Stomach (tissue), 9 donors: ENCODE data around the gene CTTNBP2. TPM values are rescaled to one million over a fixed set of nuclear protein-coding genes. Genes with fewer than 3 reads are reported as not detected.
A peak's percentile ranks its signal among the peaks of the same experiment; 100 is the strongest.
"Not testable (repeated sequence)": the region's sequence is repeated elsewhere in the genome, so short reads cannot be mapped to it uniquely, and the experiment has no call there.

ENCODE experiments used
- DNase-seq, 2 donors: peaks; one replicate each; pipeline versions ENCODE4 v3.0.0 to v3.0.0-alpha.2; 2013 to 2019
- H3K27ac ChIP-seq, 5 donors: fragments of 200-600 bp in 4 of 5; sonication (generic) in 4 of 5; one replicate each; pipeline ENCODE4 v1.5.1; 2013 to 2019; ENCODE audit warnings: mild to moderate bottlenecking in 1 of 5, moderate library complexity in 1 of 5
- H3K27me3 ChIP-seq, 3 donors: fragments of 200-600 bp; sonication (generic); one replicate each; pipeline ENCODE4 v1.5.1; 2017 to 2019; ENCODE audit warnings: mixed run types in 1 of 3
- H3K36me3 ChIP-seq, 4 donors: fragments of 200-600 bp; sonication (generic); 1 replicate in 3 of 4; 2 replicates in 1 of 4; pipeline ENCODE4 v1.5.1; 2016 to 2019
- H3K4me1 ChIP-seq, 4 donors: fragments of 200-600 bp; sonication (generic); one replicate each; pipeline ENCODE4 v1.5.1; 2016 to 2019
- H3K4me3 ChIP-seq, 4 donors: fragments of 200-600 bp; sonication (generic) in 3 of 4; one replicate each; pipeline ENCODE4 v1.5.1; 2016 to 2019; ENCODE audit warnings: mild to moderate bottlenecking in 1 of 4
- H3K9me3 ChIP-seq, 4 donors: fragments of 200-600 bp; sonication (generic); one replicate each; pipeline ENCODE4 v1.5.1; 2016 to 2019
- EP300 ChIP-seq: sonication (generic); formaldehyde crosslinking; IDR thresholded peaks from one replicate; pipeline ENCODE4 v1.6.1; 2017; ENCODE audit warnings: antibody characterized with exemption
- POLR2A ChIP-seq, 4 donors: fragments of 450-650 bp; IDR thresholded peaks; one replicate each; pipeline ENCODE4 v1.6.1; 2016; ENCODE audit warnings: antibody characterized with exemption in 4 of 4, control low read depth in 2 of 4, mild to moderate bottlenecking in 1 of 4, moderate library complexity in 1 of 4
- POLR2AphosphoS5 ChIP-seq, 3 donors: sonication (generic); formaldehyde crosslinking; IDR thresholded peaks; one replicate each; pipeline ENCODE4 v1.6.1; 2016; ENCODE audit warnings: antibody characterized with exemption in 3 of 3
- WGBS, 5 donors: extraction: QIAGEN DNeasy Blood & Tissue Kit in 3 of 5; methylation state at CpG; one replicate each; pipeline versions ENCODE4 v1.1.5 to v1.1.7; 2013 to 2018; 5-methylcytosine and 5-hydroxymethylcytosine counted together
- intact Hi-C: fragments of 100-400 bp; cut with DNase I; formaldehyde crosslinking; loops from one replicate; pipeline ENCODE4 v1.15.1; 2023; ENCODE audit warnings: low total_unique reads
- polyA plus RNA-seq, 3 donors: library from polyadenylated mRNA; stranded (reverse); fragments of 200-250 nt; gene quantifications; one replicate each; pipeline ENCODE4 v1.2.3, GENCODE V29; 2013
- total RNA-seq, 5 donors: library from RNA; depleted of rRNA; stranded (reverse); fragments of >200 nt; gene quantifications; one replicate each; pipeline versions ENCODE4 v1.1.0 to v1.2.3, GENCODE V29; 2014 to 2016
- TF ChIP-seq, protein P1 (sequence below), 7 experiments: fragments of 450-650 bp in 4 of 7; fragments of 200-600 bp in 3 of 7; sonication (generic) in 3 of 7; IDR thresholded peaks; one replicate each; pipeline ENCODE4 v1.5.1; 2016 to 2019; ENCODE audit warnings: antibody characterized with exemption in 7 of 7, control low read depth in 2 of 7, mild to moderate bottlenecking in 1 of 7
- donor health status: healthy with polysubstance abuse.
- donor health status: Bipolar disorder and iron deficiency.
- donor health status: healthy.

CTTNBP2 gene
- total and polyA plus RNA-seq, 8 donors, result 0.62 to 56.4 (median 5.6) TPM

DNA sequence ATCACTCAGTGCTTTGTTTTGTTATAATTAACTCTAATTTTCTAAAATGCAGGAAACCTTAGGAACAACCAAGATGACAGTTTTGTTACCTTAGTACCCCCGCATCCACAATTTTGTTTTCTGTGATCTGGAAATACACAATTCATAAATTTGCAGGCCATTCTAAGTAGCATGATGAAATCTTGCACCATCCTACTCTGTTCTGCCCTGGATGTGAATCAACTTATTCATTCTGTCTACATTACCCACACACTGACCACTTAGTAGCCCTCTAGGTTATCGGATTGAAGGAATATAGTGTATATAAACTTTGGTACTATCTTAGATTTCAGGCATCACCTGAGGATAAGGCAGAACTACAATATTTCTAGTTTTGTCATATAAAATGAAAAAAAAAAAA, 155.9 kb downstream of the CTTNBP2 start:
- Histone ChIP-seq H3K27me3 (no peaks in the 10 kb centered on the region), H3K4me3 (no peak overlapping the region), H3K27ac (no peak overlapping the region), H3K4me1 (peaks cover 0 to 7% (median 2%) of the 10 kb centered on the region in 4 donors), H3K9me3 (no peaks in the 10 kb centered on the region), H3K36me3 (peaks cover 0 to 10% (median 0%) of the 10 kb centered on the region in 4 donors)
- intact Hi-C loops, result no loop called here
- TF ChIP-seq EP300 (no peak), POLR2AphosphoS5 (IDR thresholded peaks at IDR 0.05) (no peak), POLR2A (IDR thresholded peaks at IDR 0.05) (no peak)
- TF ChIP-seq, protein P1, sequence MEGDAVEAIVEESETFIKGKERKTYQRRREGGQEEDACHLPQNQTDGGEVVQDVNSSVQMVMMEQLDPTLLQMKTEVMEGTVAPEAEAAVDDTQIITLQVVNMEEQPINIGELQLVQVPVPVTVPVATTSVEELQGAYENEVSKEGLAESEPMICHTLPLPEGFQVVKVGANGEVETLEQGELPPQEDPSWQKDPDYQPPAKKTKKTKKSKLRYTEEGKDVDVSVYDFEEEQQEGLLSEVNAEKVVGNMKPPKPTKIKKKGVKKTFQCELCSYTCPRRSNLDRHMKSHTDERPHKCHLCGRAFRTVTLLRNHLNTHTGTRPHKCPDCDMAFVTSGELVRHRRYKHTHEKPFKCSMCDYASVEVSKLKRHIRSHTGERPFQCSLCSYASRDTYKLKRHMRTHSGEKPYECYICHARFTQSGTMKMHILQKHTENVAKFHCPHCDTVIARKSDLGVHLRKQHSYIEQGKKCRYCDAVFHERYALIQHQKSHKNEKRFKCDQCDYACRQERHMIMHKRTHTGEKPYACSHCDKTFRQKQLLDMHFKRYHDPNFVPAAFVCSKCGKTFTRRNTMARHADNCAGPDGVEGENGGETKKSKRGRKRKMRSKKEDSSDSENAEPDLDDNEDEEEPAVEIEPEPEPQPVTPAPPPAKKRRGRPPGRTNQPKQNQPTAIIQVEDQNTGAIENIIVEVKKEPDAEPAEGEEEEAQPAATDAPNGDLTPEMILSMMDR (IDR thresholded peaks at IDR 0.05), result no peak
- DNase-seq, result no peak
- 80 to 86% (median 82%) methylated on average over 2 of the region's 2 CpGs for WGBS, 5 donors

DNA sequence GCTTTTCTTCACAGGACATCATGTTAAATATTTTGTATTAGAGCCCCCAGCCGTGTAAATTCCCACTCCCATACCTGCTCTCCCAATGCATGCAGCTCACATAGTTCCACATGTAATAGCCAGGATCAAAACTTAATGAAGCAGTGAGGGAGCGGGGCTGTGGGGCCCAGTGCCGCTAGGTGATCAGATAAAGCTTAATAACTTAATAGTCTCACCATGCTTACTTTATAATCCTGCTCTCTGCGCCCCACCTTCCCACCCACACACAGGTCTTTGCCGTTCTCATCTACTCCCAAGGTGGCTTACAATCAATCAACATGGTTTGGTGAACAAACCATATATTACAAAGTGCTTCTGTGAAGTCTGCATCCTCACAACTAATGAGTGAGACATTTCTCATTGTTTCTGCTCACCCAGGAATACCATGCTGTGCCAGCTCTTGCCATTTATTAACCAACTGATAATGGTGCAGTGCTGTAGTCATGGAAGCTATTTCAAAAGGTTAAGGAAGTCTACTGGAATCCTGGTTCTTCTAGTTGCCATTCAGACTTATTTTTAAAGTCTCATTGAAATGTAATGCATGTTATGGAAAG, 156.4 kb downstream of the CTTNBP2 start:
- Histone ChIP-seq H3K4me3 (no peak overlapping the region), H3K27me3 (no peaks in the 10 kb centered on the region), H3K27ac (no peak overlapping the region), H3K36me3 (peaks cover 0 to 10% (median 0%) of the 10 kb centered on the region in 4 donors), H3K4me1 (peaks cover 0 to 7% (median 2%) of the 10 kb centered on the region in 4 donors), H3K9me3 (no peaks in the 10 kb centered on the region)
- no peak for TF ChIP-seq EP300
- TF ChIP-seq POLR2AphosphoS5 (IDR thresholded peaks at IDR 0.05), result peak in 1 of 3 donors; percentile 18
- DNase-seq, result peak; percentile 39 to 58
- intact Hi-C loops, result no loop called here
- WGBS, 5 donors, result 29 to 59% (median 48%) methylated on average over 4 to 5 of the region's 5 CpGs

DNA sequence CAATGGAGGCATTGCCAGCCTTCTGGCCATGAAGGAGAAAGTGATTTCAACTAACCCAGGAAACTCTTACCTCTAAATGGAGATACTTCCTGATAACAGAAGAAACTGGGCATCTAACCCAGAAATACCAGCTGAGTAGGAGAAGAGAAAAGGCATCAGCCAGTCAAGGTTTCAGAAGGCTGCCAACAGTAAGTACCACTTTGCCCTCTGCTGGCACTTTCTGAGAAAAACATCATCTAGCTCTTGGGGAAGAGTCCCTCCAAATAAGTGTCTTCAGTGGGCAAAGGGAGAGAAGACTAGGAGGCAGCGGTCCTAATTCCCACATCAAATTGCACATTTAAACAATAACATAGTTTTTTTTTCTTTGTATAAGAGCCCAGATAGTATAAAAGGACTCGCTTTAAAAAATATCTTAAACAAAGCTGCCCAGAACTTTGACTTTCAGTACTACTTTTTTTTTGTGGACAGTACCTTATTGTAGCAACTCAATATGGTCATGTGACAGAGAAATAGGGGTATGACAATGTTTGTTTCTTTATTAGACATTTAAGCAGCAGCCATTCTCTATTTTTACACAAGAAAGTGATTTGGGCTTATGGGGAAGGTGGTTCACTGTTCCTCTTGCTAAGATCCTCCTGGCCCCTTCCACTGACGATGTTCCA, 157.3 kb downstream of the CTTNBP2 start:
- Histone ChIP-seq H3K27me3 (no peaks in the 10 kb centered on the region), H3K4me1 (peaks cover 0 to 7% (median 2%) of the 10 kb centered on the region in 4 donors), H3K27ac (no peak overlapping the region), H3K4me3 (no peak overlapping the region), H3K36me3 (peaks cover 0 to 10% (median 0%) of the 10 kb centered on the region in 4 donors), H3K9me3 (no peaks in the 10 kb centered on the region)
- WGBS, 5 donors, result 37 to 56% (median 48%) methylated on average over 3 of the region's 3 CpGs
- DNase-seq, result peak in 1 of 2 donors; percentile 83
- intact Hi-C loops, result no loop called here
- TF ChIP-seq POLR2A (IDR thresholded peaks at IDR 0.05) (no peak), EP300 (no peak), POLR2AphosphoS5 (IDR thresholded peaks at IDR 0.05) (peak in 1 of 3 donors; percentile 13)
- TF ChIP-seq, protein P1 (IDR thresholded peaks at IDR 0.05), result peak in 4 of 7 experiments; percentile 24 to 42 (median 36)

DNA sequence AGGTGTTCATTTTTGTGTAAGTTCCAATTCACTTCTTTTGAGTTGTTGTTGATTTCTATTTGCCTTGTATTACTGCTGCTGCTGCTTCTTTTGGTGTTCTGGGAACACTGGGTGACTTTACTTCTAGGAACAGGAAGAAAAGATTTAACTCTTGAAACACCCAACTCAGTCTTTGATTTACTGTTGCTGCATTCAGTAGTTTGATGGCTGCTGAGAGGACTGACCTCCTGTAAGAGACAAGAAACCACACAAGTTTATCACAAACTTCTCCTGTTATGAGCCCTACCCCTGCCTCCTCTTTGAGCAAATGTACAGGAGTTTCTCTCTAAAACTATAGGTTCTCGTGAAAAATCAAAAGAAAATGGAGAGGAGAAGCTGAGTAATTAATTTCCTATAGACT, 161.7 kb downstream of the CTTNBP2 start:
- DNase-seq, result no peak
- no peak overlapping the region for H3K4me3 ChIP-seq
- H3K27ac ChIP-seq, result no peak overlapping the region
- no peaks in the 10 kb centered on the region for H3K9me3 ChIP-seq
- TF ChIP-seq POLR2A (IDR thresholded peaks at IDR 0.05) (no peak), POLR2AphosphoS5 (IDR thresholded peaks at IDR 0.05) (no peak), EP300 (no peak)
- TF ChIP-seq, protein P1 (IDR thresholded peaks at IDR 0.05), result no peak
- H3K27me3 ChIP-seq, result no peaks in the 10 kb centered on the region
- H3K36me3 ChIP-seq, result no peaks in the 10 kb centered on the region
- WGBS, 5 donors, result 78 to 89% (median 86%) methylated on average over 1 of the region's 1 CpG
- intact Hi-C loops, result no loop called here
- peaks cover 0 to 4% (median 2%) of the 10 kb centered on the region in 4 donors for H3K4me1 ChIP-seq

DNA sequence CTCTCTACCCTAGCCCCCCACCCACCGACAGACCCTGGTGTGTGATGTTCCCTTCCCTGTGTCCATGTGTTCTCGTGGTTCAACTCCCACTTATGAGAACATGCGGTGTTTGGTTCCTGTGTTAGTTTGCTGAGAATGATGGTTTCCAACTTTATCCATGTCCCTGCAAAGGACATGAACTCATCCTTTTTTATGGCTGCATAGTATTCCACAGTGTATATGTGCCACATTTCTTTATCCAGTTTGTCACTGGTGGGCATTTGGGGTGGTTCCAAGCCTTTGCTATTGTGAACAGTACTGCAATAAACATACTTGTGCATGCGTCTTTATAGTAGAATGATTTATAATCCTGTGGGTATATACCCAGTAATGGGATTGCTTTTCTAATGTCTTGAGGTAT, 165.1 kb downstream of the CTTNBP2 start:
- H3K27me3 ChIP-seq, H3K27ac ChIP-seq, H3K36me3 ChIP-seq, DNase-seq, H3K4me3 ChIP-seq, intact Hi-C loops, H3K4me1 ChIP-seq, H3K9me3 ChIP-seq: not testable (repeated sequence)
- WGBS, 5 donors, result 71 to 98% (median 97%) methylated on average over 4 of the region's 4 CpGs
